CD4-positive, CD25-positive, alpha-beta regulatory T cell (primary cell): Measurements from ENCODE around the gene SLC38A10. TPM values are rescaled to one million over a fixed set of nuclear protein-coding genes. Genes with fewer than 3 reads are reported as not detected.

Source experiments
- ATAC-seq, 2 donors: fragments of 150-1000 bp; cut with Tn5 transposase; one replicate each; pipeline ENCODE4 v1.10.0; 2021; ENCODE audit warnings: low read depth in 2 of 2, moderate number of reproducible peaks in 2 of 2, moderate library complexity in 1 of 2
- DNase-seq, 3 donors: peaks; one replicate each; pipeline versions ENCODE4 v3.0.0 to v3.0.0-alpha.2; 2012 to 2022; ENCODE audit warnings: mixed read lengths in 1 of 3
- H3K27ac ChIP-seq: one replicate; pipeline ENCODE4 v1.7.0; 2013; ENCODE audit warnings: mild to moderate bottlenecking, low read length; ENCODE audit not compliant: insufficient read depth, poor library complexity, severe bottlenecking
- H3K27me3 ChIP-seq: one replicate; pipeline ENCODE4 v1.7.0; 2013; ENCODE audit warnings: low read length; ENCODE audit not compliant: control insufficient read depth, insufficient read depth
- H3K36me3 ChIP-seq: one replicate; pipeline ENCODE4 v1.7.0; 2013; ENCODE audit warnings: mild to moderate bottlenecking, low read length, moderate library complexity; ENCODE audit not compliant: control insufficient read depth, insufficient read depth
- H3K4me1 ChIP-seq: 2 replicates; pipeline ENCODE4 v1.7.0; 2013; ENCODE audit warnings: mild to moderate bottlenecking, low read length; ENCODE audit not compliant: insufficient read depth, control insufficient read depth, poor library complexity, severe bottlenecking
- H3K4me3 ChIP-seq: one replicate; pipeline ENCODE4 v1.7.0; 2013; ENCODE audit warnings: low read depth, mild to moderate bottlenecking, low read length, moderate library complexity
- H3K9me3 ChIP-seq, 2 experiments: 1 replicate in 1 of 2; 2 replicates in 1 of 2; pipeline ENCODE4 v1.7.0; 2013; ENCODE audit warnings: low read length in 2 of 2, mild to moderate bottlenecking in 1 of 2, moderate library complexity in 1 of 2; ENCODE audit not compliant: control insufficient read depth in 2 of 2
- H3K27ac Mint-ChIP-seq, 3 donors: one replicate each; pipeline ENCODE4 v1.8.0; 2020 to 2022; ENCODE audit warnings: mild to moderate bottlenecking in 3 of 3, mixed read lengths in 3 of 3, moderate library complexity in 2 of 3
- H3K27me3 Mint-ChIP-seq: one replicate; pipeline ENCODE4 v1.8.0; 2022; ENCODE audit warnings: mild to moderate bottlenecking, mixed read lengths
- H3K36me3 Mint-ChIP-seq: one replicate; pipeline ENCODE4 v1.8.0; 2020; ENCODE audit warnings: mixed read lengths
- H3K4me1 Mint-ChIP-seq, 4 donors: one replicate each; pipeline ENCODE4 v1.8.0; 2020 to 2022; ENCODE audit warnings: mixed read lengths in 4 of 4, mild to moderate bottlenecking in 1 of 4
- H3K4me3 Mint-ChIP-seq, 4 donors: one replicate each; pipeline ENCODE4 v1.8.0; 2020 to 2022; ENCODE audit warnings: mild to moderate bottlenecking in 4 of 4, mixed read lengths in 4 of 4, moderate library complexity in 3 of 4
- H3K9me3 Mint-ChIP-seq, 7 donors: one replicate each; pipeline ENCODE4 v1.8.0; 2020 to 2022; ENCODE audit warnings: mixed read lengths in 7 of 7, mild to moderate bottlenecking in 3 of 7, moderate library complexity in 2 of 7
- polyA plus RNA-seq, 4 donors: library from polyadenylated mRNA; unstranded; fragments of 300-500 nt; fragmentation: Illumina TruSeq; gene quantifications; one replicate each; pipeline ENCODE4 v1.2.3, GENCODE V29; 2021
- total RNA-seq: library from RNA; stranded (reverse); gene quantifications from one replicate; pipeline ENCODE4 v1.2.3, GENCODE V29; 2022

The SLC38A10 gene
- total and polyA plus RNA-seq, 5 donors from 2014 or later: 38.2 to 66.3 (median 50.1) TPM

DNA sequence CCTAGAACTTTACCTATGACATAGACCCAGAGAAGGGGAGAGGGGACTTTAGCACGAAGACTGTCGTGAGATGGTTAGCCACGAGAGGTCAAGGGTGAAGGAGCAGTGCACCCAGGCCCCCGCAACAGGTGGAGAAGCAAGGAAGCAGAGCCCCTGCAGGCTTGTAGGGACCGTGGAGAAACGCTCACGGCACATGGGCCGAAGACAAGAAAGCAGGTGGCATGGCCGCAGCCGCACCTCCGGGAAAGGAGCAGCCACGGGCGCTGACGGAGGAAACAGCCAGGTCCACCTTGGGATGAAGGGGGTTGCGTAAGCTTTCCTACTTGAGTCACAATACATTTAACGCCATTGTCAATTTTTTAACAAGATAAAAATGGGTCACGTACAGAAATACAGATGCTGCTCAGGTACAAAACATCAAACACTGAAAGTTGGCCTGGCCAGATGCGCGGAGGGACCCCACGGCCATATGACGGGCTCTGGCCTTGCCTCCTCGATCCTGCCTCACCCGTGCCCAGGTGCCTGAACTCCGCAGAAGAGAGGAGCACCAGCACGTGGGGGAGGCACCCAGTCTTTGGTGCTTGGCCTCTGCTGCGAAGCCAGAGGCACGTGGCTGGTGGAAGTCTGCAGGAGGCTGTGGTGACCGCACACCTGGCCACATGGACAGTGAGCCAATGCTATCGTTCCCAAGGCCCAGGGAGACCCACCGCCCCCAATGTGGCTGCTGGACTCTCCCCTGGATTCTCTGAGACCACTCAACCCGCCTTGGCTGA, 21.2 kb downstream of the SLC38A10 start:
- H3K4me1 ChIP-seq: no peaks in the 10 kb centered on the region
- ATAC-seq (no peak), DNase-seq (no peak)
- Mint-ChIP-seq H3K36me3 (peaks cover 28% of the 10 kb centered on the region), H3K9me3 (no peaks in the 10 kb centered on the region), H3K4me3 (no peak overlapping the region), H3K4me1 (peaks cover 0 to 5% (median 2%) of the 10 kb centered on the region in 4 donors), H3K27me3 (no peaks in the 10 kb centered on the region), H3K27ac (peak overlapping the region in 1 of 3 donors; percentile 39)
- H3K27ac ChIP-seq: no peak overlapping the region
- peaks cover 68% of the 10 kb centered on the region for H3K36me3 ChIP-seq
- H3K9me3 ChIP-seq: no peaks in the 10 kb centered on the region
- no peak overlapping the region for H3K4me3 ChIP-seq
- no peaks in the 10 kb centered on the region for H3K27me3 ChIP-seq

DNA sequence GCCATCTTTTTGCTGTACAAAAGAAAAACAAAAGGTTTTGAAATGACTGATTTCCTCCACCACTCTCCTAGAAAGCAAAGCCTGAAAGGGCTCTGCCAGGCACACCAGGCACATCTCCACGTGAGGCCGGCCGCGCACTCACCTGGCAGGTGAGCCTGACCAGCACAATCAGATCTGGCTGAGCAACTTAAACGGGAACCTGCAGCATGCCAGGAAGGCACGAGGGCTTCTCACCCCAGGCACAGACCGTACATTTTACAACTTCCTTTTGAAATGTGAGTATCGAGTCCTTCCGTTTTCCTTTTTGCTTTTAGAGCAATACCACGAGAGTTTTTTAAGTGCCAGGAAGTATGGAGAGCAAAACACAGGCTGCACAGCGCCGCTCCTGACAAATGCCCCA, 22.5 kb downstream of the SLC38A10 start:
- Mint-ChIP-seq H3K27ac (peak overlapping the region in 2 of 3 donors; percentile 39 to 73), H3K27me3 (no peaks in the 10 kb centered on the region), H3K36me3 (peaks cover 32% of the 10 kb centered on the region), H3K4me3 (no peak overlapping the region), H3K4me1 (peaks cover 0 to 7% (median 3%) of the 10 kb centered on the region in 4 donors), H3K9me3 (no peaks in the 10 kb centered on the region)
- no peak for DNase-seq
- no peak overlapping the region for H3K27ac ChIP-seq
- H3K4me3 ChIP-seq: no peak overlapping the region
- no peaks in the 10 kb centered on the region for H3K9me3 ChIP-seq
- H3K36me3 ChIP-seq: peaks cover 72% of the 10 kb centered on the region
- H3K27me3 ChIP-seq: no peaks in the 10 kb centered on the region
- ATAC-seq: no peak
- H3K4me1 ChIP-seq: no peaks in the 10 kb centered on the region

DNA sequence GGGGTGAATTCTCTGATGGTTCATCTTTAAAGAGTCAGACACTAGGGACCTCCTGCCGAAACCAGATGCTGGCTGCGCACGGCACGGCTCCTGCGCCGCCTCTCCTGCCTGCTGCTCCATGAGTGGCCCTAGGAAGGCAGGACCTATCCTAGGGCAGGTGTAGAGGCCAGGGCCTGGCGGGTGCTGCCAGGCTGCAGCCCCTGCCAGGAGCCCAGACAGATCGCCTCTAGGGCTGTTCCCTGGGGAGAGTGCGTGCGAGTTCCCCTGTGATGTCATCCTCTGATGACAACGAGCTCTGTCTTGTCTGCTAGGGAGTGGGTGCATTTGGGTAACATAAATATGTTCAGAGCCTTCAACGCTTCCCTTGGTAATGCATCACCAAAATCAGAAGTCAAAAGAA, 23.9 kb downstream of the SLC38A10 start:
- H3K4me1 ChIP-seq: no peaks in the 10 kb centered on the region
- H3K27me3 Mint-ChIP-seq: no peaks in the 10 kb centered on the region
- H3K9me3 ChIP-seq: no peaks in the 10 kb centered on the region
- H3K36me3 ChIP-seq: peaks cover 70% of the 10 kb centered on the region
- ATAC-seq (no peak), DNase-seq (no peak)
- peaks cover 35% of the 10 kb centered on the region for H3K36me3 Mint-ChIP-seq
- no peak overlapping the region for H3K27ac ChIP-seq
- H3K4me3 Mint-ChIP-seq: no peak overlapping the region
- H3K9me3 Mint-ChIP-seq: no peaks in the 10 kb centered on the region
- H3K4me3 ChIP-seq: no peak overlapping the region
- no peaks in the 10 kb centered on the region for H3K27me3 ChIP-seq
- no peak overlapping the region for H3K27ac Mint-ChIP-seq
- peaks cover 0 to 7% (median 4%) of the 10 kb centered on the region in 4 donors for H3K4me1 Mint-ChIP-seq

- peaks cover 71% of the 10 kb centered on the region for H3K36me3 ChIP-seq
- no peaks in the 10 kb centered on the region for H3K9me3 ChIP-seq
- H3K27ac ChIP-seq: no peak overlapping the region
- H3K27me3 Mint-ChIP-seq: no peaks in the 10 kb centered on the region
- H3K4me3 ChIP-seq: no peak overlapping the region
- H3K27me3 ChIP-seq: no peaks in the 10 kb centered on the region
- no peak overlapping the region for H3K4me3 Mint-ChIP-seq
- H3K4me1 ChIP-seq: no peaks in the 10 kb centered on the region
- peaks cover 0 to 7% (median 4%) of the 10 kb centered on the region in 4 donors for H3K4me1 Mint-ChIP-seq
- ATAC-seq (no peak), DNase-seq (no peak)
- no peaks in the 10 kb centered on the region for H3K9me3 Mint-ChIP-seq
- H3K27ac Mint-ChIP-seq: no peak overlapping the region
- peaks cover 32% of the 10 kb centered on the region for H3K36me3 Mint-ChIP-seq
Measured at GRCh38 chr17:81270279-81270678, 24.8 kb downstream of the SLC38A10 start.

DNA sequence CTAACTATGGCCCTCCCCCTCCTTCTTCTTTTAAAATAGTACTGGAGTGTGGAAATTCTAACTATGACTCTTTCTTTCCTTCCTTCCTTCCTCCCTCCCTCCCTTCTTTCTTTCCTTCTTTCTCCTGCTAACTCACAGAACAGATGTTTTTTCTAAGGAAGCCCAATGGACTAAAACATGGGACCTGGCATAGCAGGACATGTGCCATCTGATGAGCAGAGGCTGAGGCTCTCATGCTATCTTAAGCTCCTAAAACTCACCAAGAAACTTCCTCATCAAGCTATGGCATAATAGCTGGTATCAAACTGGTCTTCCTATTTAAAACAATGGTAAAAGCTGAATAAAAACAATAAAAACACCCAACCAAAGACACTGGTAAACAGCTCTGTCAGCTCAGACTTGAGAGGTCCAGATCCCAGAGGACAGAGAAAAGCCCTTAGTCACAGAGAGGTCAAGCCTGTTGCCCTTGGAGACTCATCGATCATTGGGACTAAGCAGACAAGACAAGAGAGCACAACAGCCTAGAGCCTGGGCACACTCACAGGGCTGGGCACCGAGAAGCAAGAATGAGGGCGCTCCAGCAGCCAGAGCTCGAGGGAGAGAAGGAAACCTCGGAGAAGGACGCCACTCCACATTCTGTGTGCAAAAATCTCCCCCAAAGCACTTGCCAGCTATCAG, 27.6 kb downstream of the SLC38A10 start:
- Histone ChIP-seq H3K36me3 (peaks cover 66% of the 10 kb centered on the region), H3K4me1 (no peaks in the 10 kb centered on the region), H3K27me3 (no peaks in the 10 kb centered on the region), H3K4me3 (no peak overlapping the region), H3K9me3 (no peaks in the 10 kb centered on the region), H3K27ac (no peak overlapping the region)
- no peaks in the 10 kb centered on the region for H3K9me3 Mint-ChIP-seq
- H3K27ac Mint-ChIP-seq: peak overlapping the region in 2 of 3 donors; percentile 60 to 63
- H3K4me1 Mint-ChIP-seq: peaks cover 0 to 4% (median 2%) of the 10 kb centered on the region in 4 donors
- H3K36me3 Mint-ChIP-seq: peaks cover 21% of the 10 kb centered on the region
- no peak for ATAC-seq
- DNase-seq: no peak
- no peak overlapping the region for H3K4me3 Mint-ChIP-seq
- no peaks in the 10 kb centered on the region for H3K27me3 Mint-ChIP-seq

GRCh38 chr17:81265576-81265975, 29.5 kb downstream of the SLC38A10 start:
- H3K27me3 ChIP-seq: no peaks in the 10 kb centered on the region
- no peaks in the 10 kb centered on the region for H3K9me3 Mint-ChIP-seq
- ATAC-seq (no peak), DNase-seq (no peak)
- H3K4me1 Mint-ChIP-seq: peaks cover 0 to 4% (median 1%) of the 10 kb centered on the region in 4 donors
- no peak overlapping the region for H3K4me3 Mint-ChIP-seq
- H3K9me3 ChIP-seq: no peaks in the 10 kb centered on the region
- peak overlapping the region in 1 of 3 donors; percentile 32 for H3K27ac Mint-ChIP-seq
- no peaks in the 10 kb centered on the region for H3K4me1 ChIP-seq
- H3K4me3 ChIP-seq: no peak overlapping the region
- no peaks in the 10 kb centered on the region for H3K27me3 Mint-ChIP-seq
- H3K27ac ChIP-seq: no peak overlapping the region
- peaks cover 74% of the 10 kb centered on the region for H3K36me3 ChIP-seq
- H3K36me3 Mint-ChIP-seq: peaks cover 12% of the 10 kb centered on the region

DNA sequence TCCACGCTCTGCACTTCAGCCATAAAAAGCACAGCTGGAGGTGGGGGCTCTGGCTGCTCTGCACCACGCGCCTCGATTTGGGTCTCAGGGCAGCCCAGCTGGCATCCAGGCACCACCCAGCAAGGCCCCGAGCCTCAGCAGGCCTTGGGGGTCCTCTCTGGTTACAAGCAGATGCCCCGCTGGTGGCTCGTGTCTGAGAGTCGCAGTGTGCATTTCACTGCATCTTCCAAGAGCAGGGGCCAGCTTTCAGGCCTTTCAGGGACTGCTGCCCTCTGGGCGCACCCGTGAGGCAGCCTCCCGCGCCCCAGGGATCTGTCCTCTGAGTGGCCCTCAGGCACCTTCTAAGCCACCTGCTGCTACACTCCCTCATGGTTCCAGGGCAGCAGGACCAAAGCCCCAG, 30.5 kb downstream of the SLC38A10 start:
- no peak for ATAC-seq
- Histone ChIP-seq H3K27ac (no peak overlapping the region), H3K4me3 (no peak overlapping the region), H3K27me3 (no peaks in the 10 kb centered on the region), H3K9me3 (no peaks in the 10 kb centered on the region), H3K36me3 (peaks cover 74% of the 10 kb centered on the region), H3K4me1 (no peaks in the 10 kb centered on the region)
- Mint-ChIP-seq H3K36me3 (peaks cover 8% of the 10 kb centered on the region), H3K27ac (no peak overlapping the region), H3K27me3 (no peaks in the 10 kb centered on the region), H3K4me3 (no peak overlapping the region), H3K4me1 (peaks cover 0 to 4% (median 1%) of the 10 kb centered on the region in 4 donors), H3K9me3 (no peaks in the 10 kb centered on the region)
- no peak for DNase-seq
